GM08714 (cell line): ENCODE measurements around the gene CENPB.
"Not testable (repeated sequence)": the region's sequence is repeated elsewhere in the genome, so short reads cannot be mapped to it uniquely, and the experiment has no call there.

ENCODE experiments used
- H3K4me3 ChIP-seq: fragments of 200-500 bp; sonication (Bioruptor generic); 2 replicates; pipeline ENCODE4 v1.5.1; 2014; ENCODE audit warnings: mild to moderate bottlenecking, low read length, inconsistent platforms
- ZNF274 ChIP-seq: IDR thresholded peaks from 2 replicates; pipeline ENCODE4 v1.6.1; 2012; ENCODE audit warnings: mild to moderate bottlenecking, low read depth, low read length

Gene CENPB

GRCh38 chr20:3801846-3802245, 15.3 kb upstream of the CENPB start:
- H3K4me3 ChIP-seq: no peak overlapping the region
- no peak for TF ChIP-seq ZNF274

GRCh38 chr20:3801299-3801698, 14.8 kb upstream of the CENPB start:
- H3K4me3 ChIP-seq: no peak overlapping the region
- no peak for TF ChIP-seq ZNF274

DNA sequence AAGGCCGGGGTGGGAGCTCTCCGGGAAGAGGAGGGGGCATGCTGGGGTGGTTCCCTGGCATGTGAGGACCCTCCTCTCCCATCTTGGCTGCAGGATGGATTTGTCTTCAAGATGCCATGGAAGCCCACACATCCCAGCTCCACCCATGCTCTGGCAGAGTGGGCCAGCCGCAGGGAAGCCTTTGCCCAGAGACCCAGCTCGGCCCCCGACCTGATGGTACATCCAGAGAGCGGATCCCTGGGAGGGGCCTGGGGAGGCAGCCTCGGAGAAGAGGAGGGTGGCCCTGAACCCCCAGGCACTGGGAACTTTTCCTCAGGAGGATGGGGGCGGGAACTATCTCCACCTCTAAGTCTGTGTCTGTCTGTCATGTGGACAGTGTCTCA, 14.3 kb upstream of the CENPB start:
- no peak overlapping the region for H3K4me3 ChIP-seq
- TF ChIP-seq ZNF274: no peak

DNA sequence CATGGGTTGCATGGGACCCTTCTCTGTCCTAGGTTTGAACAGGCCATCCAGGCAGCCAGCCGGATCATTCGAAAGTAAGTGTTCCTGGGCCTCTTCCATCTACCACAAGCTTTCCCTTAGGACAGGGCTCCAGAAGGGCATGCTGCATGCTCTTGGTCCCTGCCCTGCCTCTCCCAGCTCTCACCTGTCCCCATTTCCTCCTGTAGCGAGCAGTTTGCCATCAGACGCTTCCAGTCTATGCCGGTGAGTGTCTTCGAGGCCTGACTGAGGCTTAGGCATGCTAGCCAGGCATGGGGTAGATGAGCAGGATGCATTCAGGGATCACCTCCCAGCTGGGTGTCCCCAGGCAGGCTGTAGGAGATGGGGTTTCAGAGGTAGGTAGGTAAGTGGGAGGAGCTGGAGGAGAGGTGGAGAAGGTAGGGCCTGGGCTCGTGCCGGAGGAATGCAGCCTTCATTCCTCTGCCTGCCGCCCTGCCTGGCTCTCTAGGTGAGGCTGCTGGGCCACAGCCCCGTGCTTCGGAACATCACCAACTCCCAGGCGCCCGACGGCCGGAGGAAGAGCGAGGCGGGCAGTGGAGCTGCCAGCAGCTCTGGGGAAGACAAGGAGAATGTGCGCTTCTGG, 13.8 kb upstream of the CENPB start:
- TF ChIP-seq ZNF274: no peak
- no peak overlapping the region for H3K4me3 ChIP-seq

GRCh38 chr20:3798908-3799248, 12.3 kb upstream of the CENPB start:
- TF ChIP-seq ZNF274: no peak
- H3K4me3 ChIP-seq: no peak overlapping the region; the same call in 1 of the 2 replicates

- no peak for TF ChIP-seq ZNF274
- peak overlapping the region; percentile 30; the same call in 1 of the 2 replicates for H3K4me3 ChIP-seq
These were observed 11.8 kb upstream of the CENPB start for GRCh38 chr20:3798373-3798768.

DNA sequence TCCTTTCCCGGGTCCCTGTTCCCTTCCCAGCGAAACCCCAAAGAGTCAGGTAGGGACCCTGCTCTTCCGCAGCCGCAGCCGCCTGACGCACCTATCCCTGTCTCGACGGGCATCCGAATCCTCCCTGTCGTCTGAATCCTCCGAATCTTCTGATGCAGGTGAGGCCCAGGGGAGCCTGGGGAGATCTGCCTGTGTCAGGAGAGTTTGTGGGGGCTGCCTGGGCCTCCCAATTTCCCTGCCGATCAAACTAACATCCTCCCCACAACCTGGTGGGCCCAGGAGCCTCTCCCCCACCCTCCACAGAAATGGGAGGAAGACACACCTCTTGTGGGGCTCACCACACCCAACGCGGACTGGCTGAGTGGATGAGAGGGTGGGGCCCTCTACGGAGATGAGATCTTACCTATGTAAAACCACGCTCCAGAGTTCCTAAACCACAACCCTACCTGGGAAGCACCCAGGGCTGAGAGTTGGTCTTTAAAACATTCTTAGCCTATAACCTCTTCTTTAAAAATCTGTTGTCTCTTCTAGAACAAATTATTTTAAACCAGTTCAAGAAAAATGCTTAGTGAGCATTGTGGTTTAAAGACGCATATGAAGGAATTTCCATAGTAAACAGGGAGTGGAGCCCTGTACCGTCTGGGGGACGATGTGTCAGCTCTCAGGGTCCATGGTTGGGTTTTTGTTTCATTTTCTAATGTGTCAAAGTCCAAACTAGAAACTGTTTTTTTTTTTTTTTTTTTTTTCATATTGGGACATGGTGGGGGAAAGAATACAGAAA, 11.2 kb upstream of the CENPB start:
- H3K4me3 ChIP-seq: peak overlapping the region; percentile 82; the same call in 1 of the 2 replicates
- no peak for TF ChIP-seq ZNF274

DNA sequence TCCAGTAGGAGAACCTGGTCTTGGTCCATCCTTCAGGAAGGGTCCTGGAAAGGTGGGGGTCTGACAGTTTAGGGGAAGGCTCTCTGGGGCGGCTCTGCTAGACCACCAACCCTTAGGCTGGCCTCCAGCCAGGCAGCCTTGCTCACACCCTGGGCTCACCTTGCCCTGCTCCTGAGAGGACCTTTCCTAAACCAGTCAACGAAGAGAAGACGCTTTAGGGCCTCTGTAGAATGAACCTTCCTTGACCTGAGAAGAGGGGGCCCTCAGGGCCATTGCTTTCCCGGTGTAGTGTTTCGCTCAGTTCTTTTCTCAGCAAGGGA, 10.6 kb upstream of the CENPB start:
- no peak for TF ChIP-seq ZNF274
- H3K4me3 ChIP-seq: peak overlapping the region; percentile 82

GRCh38 chr20:3796477-3797225, 10.1 kb upstream of the CENPB start:
- no peak for TF ChIP-seq ZNF274

DNA sequence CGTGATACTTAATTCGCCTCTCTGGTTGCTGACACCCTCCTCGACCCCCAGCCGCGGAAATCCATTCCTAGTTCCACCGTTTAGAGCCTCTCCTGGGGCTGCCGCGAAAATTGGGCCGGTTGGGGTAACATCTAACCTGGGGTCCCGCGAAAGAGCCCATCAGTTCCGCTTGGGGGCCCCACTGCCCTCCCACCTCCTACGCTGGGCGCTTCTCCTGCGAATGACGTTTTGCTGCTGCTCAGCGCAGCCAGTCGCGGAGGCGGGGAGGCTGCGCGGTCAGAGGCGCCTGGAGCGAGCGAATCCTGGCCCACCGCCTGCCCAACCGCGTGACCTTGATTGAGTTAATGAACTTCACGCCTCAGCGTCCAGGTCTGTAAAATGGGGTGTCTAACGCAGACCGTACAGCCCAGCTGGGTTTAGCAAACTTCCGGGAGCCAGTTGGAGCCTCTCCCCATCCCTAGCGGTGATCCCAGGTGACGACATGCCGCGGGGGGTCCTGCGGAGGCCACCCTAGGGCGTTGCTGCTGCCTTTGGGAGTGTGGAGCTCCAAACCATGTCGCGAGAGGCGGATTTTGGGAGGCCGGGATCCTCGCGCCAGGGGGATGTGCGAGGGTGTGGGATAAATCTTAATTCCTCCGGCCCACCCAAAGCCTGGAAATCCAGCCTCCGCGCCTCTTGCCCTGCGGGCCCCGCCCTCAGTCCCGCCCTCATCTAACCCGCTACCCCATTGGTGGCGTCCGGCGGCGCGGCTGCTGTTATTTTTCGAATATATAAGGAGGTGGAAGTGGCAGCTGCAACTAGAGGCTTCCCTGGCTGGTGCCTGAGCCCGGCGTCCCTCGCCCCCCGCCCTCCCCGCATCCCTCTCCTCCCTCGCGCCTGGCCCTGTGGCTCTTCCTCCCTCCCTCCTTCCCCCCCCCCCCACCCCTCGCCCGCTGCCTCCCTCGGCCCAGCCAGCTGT, 9.2 kb upstream of the CENPB start, which contains the start of gene CDC25B:
TSS of gene CDC25B (plus strand) at position 800 of the 958 bp plus-strand sequence. CDS start 222 bp downstream, outside the sequence.
- peak within 1 kb of the TSS; percentile 82 for H3K4me3 ChIP-seq
- TF ChIP-seq ZNF274: no peak

More at GRCh38 chr20:3796477-3797225, 10.1 kb upstream of the CENPB start:
- peak overlapping the region; percentile 82 for H3K4me3 ChIP-seq

DNA sequence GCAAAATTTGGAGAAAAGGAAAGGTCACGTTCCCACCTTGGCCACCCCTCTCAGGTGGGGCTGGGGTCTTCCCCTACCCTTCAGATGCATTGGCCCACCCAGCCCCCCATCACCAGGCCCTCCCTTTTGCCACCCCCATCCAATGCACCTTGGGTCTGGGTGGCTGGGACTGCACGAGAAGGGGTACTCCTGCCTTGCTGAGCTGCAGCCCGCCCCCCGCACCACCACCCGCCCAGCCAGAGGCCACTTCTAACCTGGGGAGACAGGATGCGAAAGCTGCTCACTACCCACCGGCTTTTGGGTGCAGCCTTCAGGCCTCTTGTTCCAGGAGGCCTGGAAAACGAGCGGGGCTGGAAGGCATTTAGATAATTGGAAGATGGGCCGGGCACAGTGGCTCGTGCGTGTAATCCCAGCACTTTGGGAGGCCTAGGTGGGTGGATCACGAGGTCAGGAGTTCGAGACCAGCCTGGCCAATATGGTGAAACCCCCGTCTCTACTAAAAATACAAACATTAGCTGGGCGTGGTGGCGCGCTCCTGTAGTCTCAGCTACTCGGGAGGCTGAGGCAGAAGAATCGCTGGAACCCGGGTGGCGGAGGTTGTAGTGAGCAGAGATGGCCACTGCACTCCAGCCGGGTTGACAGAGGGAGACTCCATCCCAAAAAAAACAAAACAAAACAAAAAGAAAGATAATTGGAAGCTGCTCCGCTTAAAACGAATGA, 8.3 kb upstream of the CENPB start:
- no peak for TF ChIP-seq ZNF274
- H3K4me3 ChIP-seq: peak overlapping the region; percentile 71; the same call in 1 of the 2 replicates

- not testable (repeated sequence) for H3K4me3 ChIP-seq
These were observed 7.6 kb upstream of the CENPB start for GRCh38 chr20:3794168-3794567.

- not testable (repeated sequence) for H3K4me3 ChIP-seq
These were observed 2.7 kb upstream of the CENPB start for GRCh38 chr20:3789201-3789600.
